GM12864 (cell line): Measurements from ENCODE around the gene MAPK4.

Experiments used
- DNase-seq: peaks from one replicate; pipeline ENCODE4 v3.0.0-alpha.2; 2011; ENCODE audit warnings: low read depth
- H3K4me3 ChIP-seq: 2 replicates; pipeline ENCODE4 v1.5.1; 2011; ENCODE audit warnings: mild to moderate bottlenecking, low read depth, low read length, control low read depth
- TF ChIP-seq, protein P1 (sequence below): IDR thresholded peaks from 2 replicates; pipeline ENCODE4 v1.5.1; 2011; ENCODE audit warnings: low read depth, mild to moderate bottlenecking, moderate library complexity, low read length, control low read depth, inconsistent platforms; ENCODE audit errors: missing control alignments

Gene MAPK4

DNA sequence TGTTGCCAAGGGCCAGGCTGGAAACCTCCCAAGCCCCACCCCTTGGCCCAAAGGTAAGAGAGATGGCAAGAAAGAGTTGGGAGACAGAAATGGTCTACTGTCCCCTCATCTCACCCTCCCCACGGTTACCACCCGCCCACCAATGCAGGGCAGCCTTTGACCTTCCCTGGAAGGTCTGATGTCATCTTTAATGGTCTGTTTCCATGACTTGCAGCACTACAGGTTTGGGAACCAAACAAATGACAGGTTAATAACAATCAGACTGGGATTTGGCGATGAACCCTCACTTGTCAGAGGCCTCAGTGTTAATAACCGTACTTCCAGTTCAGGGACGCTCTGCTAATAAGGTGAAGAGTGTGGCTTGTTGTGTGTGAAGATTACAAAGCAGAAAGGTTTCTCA lies 189.5 kb downstream of the MAPK4 start:
- H3K4me3 ChIP-seq = no peak overlapping the region
- DNase-seq = no peak
- TF ChIP-seq, protein P1, sequence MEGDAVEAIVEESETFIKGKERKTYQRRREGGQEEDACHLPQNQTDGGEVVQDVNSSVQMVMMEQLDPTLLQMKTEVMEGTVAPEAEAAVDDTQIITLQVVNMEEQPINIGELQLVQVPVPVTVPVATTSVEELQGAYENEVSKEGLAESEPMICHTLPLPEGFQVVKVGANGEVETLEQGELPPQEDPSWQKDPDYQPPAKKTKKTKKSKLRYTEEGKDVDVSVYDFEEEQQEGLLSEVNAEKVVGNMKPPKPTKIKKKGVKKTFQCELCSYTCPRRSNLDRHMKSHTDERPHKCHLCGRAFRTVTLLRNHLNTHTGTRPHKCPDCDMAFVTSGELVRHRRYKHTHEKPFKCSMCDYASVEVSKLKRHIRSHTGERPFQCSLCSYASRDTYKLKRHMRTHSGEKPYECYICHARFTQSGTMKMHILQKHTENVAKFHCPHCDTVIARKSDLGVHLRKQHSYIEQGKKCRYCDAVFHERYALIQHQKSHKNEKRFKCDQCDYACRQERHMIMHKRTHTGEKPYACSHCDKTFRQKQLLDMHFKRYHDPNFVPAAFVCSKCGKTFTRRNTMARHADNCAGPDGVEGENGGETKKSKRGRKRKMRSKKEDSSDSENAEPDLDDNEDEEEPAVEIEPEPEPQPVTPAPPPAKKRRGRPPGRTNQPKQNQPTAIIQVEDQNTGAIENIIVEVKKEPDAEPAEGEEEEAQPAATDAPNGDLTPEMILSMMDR = no peak

DNA sequence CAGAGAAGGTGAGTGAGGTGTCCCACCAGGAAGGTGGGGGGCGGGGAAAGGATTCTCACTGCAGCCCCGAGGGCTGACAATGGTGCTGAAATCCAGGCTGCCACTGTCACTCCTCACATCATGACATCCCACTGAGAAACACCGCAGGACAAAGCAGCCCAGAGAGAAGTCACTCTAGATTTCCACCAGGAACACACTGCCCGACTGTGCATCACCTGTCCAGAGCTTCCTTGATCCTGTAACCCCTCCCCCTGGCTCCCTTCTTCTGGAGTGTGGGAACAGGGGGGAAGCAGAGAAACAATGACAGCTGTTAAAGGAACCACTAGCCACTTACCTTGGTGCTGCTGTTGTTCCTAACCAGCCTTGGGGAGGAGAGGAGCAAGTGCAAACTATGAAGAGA lies 190.1 kb downstream of the MAPK4 start:
- no peak for DNase-seq
- no peak overlapping the region for H3K4me3 ChIP-seq
- TF ChIP-seq, protein P1 = no peak

DNA sequence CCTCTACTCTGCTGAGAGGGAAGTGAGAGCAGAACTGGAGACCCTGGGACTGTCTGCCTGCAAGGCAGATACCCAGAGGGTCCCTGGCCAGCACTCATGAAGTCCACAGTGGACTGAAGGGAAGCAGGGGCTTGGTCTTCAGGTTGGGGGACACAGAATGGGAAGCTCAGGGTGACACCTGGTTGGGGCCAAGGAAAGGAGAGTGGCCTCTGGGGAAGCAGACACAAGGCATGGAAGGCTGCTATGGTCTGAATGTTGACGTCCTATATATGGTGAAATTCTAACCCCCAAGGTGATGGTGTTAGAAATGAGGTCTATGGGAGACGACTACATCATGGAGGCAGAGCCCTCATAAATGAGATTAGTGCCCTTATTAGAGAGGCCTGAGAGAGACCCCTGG lies 190.7 kb downstream of the MAPK4 start:
- DNase-seq = no peak
- TF ChIP-seq, protein P1 = no peak
- H3K4me3 ChIP-seq = no peak overlapping the region

DNA sequence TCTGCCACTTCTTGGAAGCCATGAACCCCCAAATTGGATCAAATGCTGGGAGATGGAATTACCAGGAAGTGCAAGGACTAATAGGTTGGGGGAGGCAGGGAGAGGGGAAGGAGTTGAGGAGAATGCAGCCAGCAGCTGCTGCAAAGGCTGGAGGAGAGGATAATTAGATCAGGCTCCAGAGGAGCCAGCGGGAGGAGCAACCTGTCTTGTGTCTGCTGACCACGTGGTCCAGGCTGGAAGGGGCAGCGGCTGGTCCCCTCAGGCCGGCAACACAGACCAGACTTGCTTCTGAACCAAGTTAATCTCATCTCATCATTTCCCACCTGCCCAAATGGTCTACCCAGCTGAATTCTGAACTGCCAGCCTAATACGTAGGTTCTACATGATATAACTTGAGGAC lies 191.6 kb downstream of the MAPK4 start:
- TF ChIP-seq, protein P1 = no peak
- H3K4me3 ChIP-seq = no peak overlapping the region
- DNase-seq = no peak

DNA sequence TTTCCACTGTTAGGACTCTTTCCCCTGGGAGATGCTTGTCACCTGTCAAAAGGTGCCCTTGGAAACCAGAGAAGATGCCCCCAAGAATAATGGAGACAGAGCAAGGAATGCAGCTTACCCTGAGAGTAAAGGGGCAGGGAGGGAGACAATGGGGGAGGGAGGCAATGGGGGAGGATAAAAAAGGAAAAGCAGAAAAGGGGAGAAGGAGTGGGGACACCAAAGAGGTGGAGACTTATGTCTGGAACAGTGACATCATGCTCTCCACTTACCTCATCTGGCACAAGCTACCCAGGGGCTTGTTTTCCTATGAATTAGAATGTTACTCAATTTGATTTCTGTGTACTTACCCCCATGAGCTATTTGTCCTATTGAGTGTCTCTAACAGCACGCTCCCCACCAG lies 192.1 kb downstream of the MAPK4 start:
- TF ChIP-seq, protein P1 = no peak
- DNase-seq = no peak
- H3K4me3 ChIP-seq = no peak overlapping the region

DNA sequence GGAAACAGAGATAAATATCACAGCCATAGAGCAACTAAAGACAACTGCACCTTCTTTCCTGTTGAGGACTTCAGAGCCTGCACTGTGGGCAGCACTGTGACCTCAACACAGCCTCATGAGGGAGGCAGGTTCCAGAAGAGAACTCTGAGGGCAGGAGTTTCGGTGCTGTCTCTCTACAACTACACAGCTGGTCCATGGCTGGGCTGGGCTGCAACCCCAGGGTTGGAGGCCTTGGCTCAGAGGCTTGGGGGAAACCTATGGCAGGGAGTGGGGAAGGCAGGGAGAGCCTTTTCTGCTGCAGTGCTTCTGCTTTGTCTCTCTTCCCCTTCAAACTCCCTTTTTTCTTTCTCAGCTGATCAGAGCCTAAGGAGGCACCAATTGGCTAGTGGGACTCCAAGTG lies 193.4 kb downstream of the MAPK4 start:
- TF ChIP-seq, protein P1 = no peak
- no peak for DNase-seq
- no peak overlapping the region for H3K4me3 ChIP-seq

DNA sequence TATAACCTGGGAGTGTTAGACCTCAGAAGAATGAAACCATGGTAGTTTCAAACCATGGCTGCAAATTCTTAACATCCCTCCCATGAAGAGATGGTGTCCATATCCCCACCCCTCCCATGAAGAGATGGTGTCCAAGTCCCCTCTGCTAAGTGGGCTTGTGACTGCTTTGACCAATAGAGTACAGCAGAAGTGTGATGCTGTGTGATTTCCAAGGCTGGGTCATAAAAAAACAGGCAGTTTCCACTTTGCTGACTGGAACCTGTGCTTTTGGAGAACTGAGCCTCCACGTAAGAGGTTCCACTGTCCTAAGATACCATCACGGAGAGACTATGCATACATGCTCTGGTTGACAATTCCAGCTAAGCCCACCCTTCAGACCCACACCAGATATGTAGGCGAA lies 194.4 kb downstream of the MAPK4 start:
- TF ChIP-seq, protein P1 = no peak
- no peak overlapping the region for H3K4me3 ChIP-seq

More for the DNA sequence above, 194.4 kb downstream of the MAPK4 start:
- no peak for DNase-seq
